Heart right ventricle (tissue), 16 donors: ENCODE data around the gene ARRDC5. TPM values are rescaled to one million over a fixed set of nuclear protein-coding genes. Genes with fewer than 3 reads are reported as not detected.

Experiments used
- ATAC-seq, 8 donors: fragments of 200-7000 bp; cut with Tn5 transposase; one replicate each; pipeline ENCODE4 v1.9.1; 2020; ENCODE audit warnings: mild to moderate bottlenecking in 8 of 8, moderate library complexity in 8 of 8, moderate number of reproducible peaks in 1 of 8
- DNase-seq, 2 donors: peaks; one replicate each; pipeline ENCODE4 v3.0.0-alpha.2; 2020
- H3K27ac ChIP-seq, 10 donors: fragments of 200-600 bp; sonication (generic) in 2 of 10; one replicate each; pipeline versions ENCODE4 v1.5.0 to v1.8.0; 2020 to 2022; ENCODE audit warnings: mild to moderate bottlenecking in 3 of 10
- H3K27me3 ChIP-seq, 7 donors: fragments of 200-600 bp; one replicate each; pipeline ENCODE4 v1.8.0; 2021 to 2022; ENCODE audit warnings: mild to moderate bottlenecking in 2 of 7
- H3K36me3 ChIP-seq, 9 donors: fragments of 200-600 bp; sonication (generic) in 1 of 9; one replicate each; pipeline versions ENCODE4 v1.5.0 to v1.8.0; 2020 to 2022; ENCODE audit warnings: mild to moderate bottlenecking in 2 of 9
- H3K4me1 ChIP-seq, 9 donors: fragments of 200-600 bp; sonication (generic) in 1 of 9; one replicate each; pipeline versions ENCODE4 v1.5.0 to v1.8.0; 2020 to 2022; ENCODE audit warnings: mild to moderate bottlenecking in 4 of 9
- H3K4me3 ChIP-seq, 10 donors: fragments of 200-600 bp; sonication (generic) in 2 of 10; one replicate each; pipeline versions ENCODE4 v1.5.0 to v1.8.0; 2020 to 2022; ENCODE audit warnings: mild to moderate bottlenecking in 7 of 10, moderate library complexity in 2 of 10
- H3K9me3 ChIP-seq, 11 donors: fragments of 200-600 bp in 10 of 11; sonication (generic) in 2 of 11; one replicate each; pipeline versions ENCODE4 v1.5.0 to v1.8.0; 2013 to 2022; ENCODE audit warnings: mild to moderate bottlenecking in 2 of 11, control low read depth in 1 of 11, moderate library complexity in 1 of 11
- WGBS, 2 donors: extraction: QIAGEN DNeasy Blood & Tissue Kit; methylation state at CpG; one replicate each; pipeline ENCODE4 v1.1.7; 2013; ENCODE audit warnings: inconsistent platforms in 1 of 2; 5-methylcytosine and 5-hydroxymethylcytosine counted together
- intact Hi-C, 10 donors: fragments of 100-400 bp; cut with DNase I; formaldehyde crosslinking; loops; one replicate each; pipeline versions ENCODE4 v1.11.1 to v1.14.2; 2022
- polyA plus RNA-seq, 2 donors: library from polyadenylated mRNA; stranded (reverse); fragments of 200-250 nt; gene quantifications; one replicate each; pipeline ENCODE4 v1.2.3, GENCODE V29; 2013
- total RNA-seq, 10 donors: library from RNA; stranded (reverse); fragmentation: NEBNext Ultra II Directional in 3 of 10; extraction: Animal tissue kit (Norgen Biotek cat#: 25700) in 3 of 10; gene quantifications; one replicate each; pipeline versions ENCODE4 v1.2.1 to v1.2.4, GENCODE V29; 2021 to 2023
- TF ChIP-seq, protein P1 (sequence below), 9 donors: fragments of 200-600 bp; sonication (generic) in 2 of 9; IDR thresholded peaks; one replicate each; pipeline versions ENCODE4 v1.5.0 to v1.8.0; 2021 to 2022; ENCODE audit warnings: antibody characterized with exemption in 9 of 9, mild to moderate bottlenecking in 5 of 9, moderate library complexity in 1 of 9
- donor health status: Arrhythmogenic right ventricular cardiomyopathy.
- donor health status: ischemic (EF 13 %, LVEDD 7.1; RV severe dilation, severe dysfunction).
- donor health status: healthy with polysubstance abuse.
- donor health status: DM: no; HTN: yes; CAD: no.
- donor health status: DM: no; HTN: no; CAD: no.
- donor health status: ischemic (EF 25% LVEDD 6.9; RV normal size, moderate dysfunction).
- donor health status: ischemic (EF 25% LVEDD 5.7; RV mildly dilated, moderate dysfunction).
- donor health status: healthy.
- donor health status: DM: yes; HTN: yes; CAD: no.
- donor health status: Ischemic cardiomyopathy.
- donor health status: ischemic (EF 35%, LVEDD 5.7; RV mildly dilated, moderate dysfunction).
- donor health status: nonischemic (EF 11% LVEDD 7.7; RV severe dilation, severe dysfunction).
- donor health status: DM: yes; HTN: yes; CAD: no.
- donor health status: PGD.
- donor health status: ischemic (EF 29% LVEDD 5.4; RV normal size, mild dysfunction).
- donor health status: nonischemic (EF 23%, LVEDD 6.1; RV moderate dilation, normal function).

Gene ARRDC5
- total and polyA plus RNA-seq, 12 donors, result 0.01 to 0.21 TPM; not detected in 10

DNA sequence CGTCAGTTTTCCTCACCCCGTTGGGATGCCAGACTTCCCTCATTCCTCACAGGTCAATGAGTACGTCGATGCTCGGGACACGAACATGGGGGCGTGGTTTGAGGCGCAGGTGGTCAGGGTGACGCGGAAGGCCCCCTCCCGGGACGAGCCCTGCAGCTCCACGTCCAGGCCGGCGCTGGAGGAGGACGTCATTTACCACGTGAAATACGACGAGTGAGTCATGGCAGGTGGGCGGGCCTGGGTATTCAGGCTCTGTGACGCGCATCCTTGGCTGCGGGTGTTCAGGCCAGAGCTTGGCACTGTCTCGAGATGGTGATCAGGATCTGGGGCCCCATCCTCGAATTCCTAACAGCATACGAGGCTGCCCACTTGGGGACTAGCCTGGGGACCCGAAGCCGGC lies 28.0 kb upstream of the ARRDC5 start:
- Histone ChIP-seq H3K9me3 (no peaks in the 10 kb centered on the region), H3K4me1 (no peaks in the 10 kb centered on the region), H3K27ac (no peak overlapping the region), H3K27me3 (no peaks in the 10 kb centered on the region), H3K36me3 (peaks cover 0 to 26% (median 0%) of the 10 kb centered on the region in 9 donors), H3K4me3 (no peak overlapping the region)
- no peak for DNase-seq
- TF ChIP-seq, protein P1, sequence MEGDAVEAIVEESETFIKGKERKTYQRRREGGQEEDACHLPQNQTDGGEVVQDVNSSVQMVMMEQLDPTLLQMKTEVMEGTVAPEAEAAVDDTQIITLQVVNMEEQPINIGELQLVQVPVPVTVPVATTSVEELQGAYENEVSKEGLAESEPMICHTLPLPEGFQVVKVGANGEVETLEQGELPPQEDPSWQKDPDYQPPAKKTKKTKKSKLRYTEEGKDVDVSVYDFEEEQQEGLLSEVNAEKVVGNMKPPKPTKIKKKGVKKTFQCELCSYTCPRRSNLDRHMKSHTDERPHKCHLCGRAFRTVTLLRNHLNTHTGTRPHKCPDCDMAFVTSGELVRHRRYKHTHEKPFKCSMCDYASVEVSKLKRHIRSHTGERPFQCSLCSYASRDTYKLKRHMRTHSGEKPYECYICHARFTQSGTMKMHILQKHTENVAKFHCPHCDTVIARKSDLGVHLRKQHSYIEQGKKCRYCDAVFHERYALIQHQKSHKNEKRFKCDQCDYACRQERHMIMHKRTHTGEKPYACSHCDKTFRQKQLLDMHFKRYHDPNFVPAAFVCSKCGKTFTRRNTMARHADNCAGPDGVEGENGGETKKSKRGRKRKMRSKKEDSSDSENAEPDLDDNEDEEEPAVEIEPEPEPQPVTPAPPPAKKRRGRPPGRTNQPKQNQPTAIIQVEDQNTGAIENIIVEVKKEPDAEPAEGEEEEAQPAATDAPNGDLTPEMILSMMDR (IDR thresholded peaks at IDR 0.05), result no peak
- 93 to 95% methylated on average over 28 of the region's 28 CpGs for WGBS, 2 donors
- ATAC-seq, result no peak
- intact Hi-C loops, result no loop called here

GRCh38 chr19:4929186-4929585 lies 26.5 kb upstream of the ARRDC5 start:
- DNase-seq (no peak), ATAC-seq (no peak)
- H3K36me3 ChIP-seq, result peaks cover 0 to 26% (median 0%) of the 10 kb centered on the region in 9 donors
- TF ChIP-seq, protein P1 (IDR thresholded peaks at IDR 0.05), result no peak
- no peaks in the 10 kb centered on the region for H3K9me3 ChIP-seq
- H3K27ac ChIP-seq, result no peak overlapping the region
- WGBS, 2 donors, result 94% methylated on average over 22 of the region's 22 CpGs
- intact Hi-C loops, result no loop called here
- H3K4me1 ChIP-seq, result no peaks in the 10 kb centered on the region
- no peak overlapping the region for H3K4me3 ChIP-seq
- H3K27me3 ChIP-seq, result no peaks in the 10 kb centered on the region

- Histone ChIP-seq H3K4me3 (no peak overlapping the region), H3K9me3 (no peaks in the 10 kb centered on the region), H3K4me1 (peaks cover 0 to 11% (median 0%) of the 10 kb centered on the region in 9 donors), H3K27me3 (no peaks in the 10 kb centered on the region), H3K36me3 (peaks cover 0 to 5% (median 0%) of the 10 kb centered on the region in 9 donors), H3K27ac (no peak overlapping the region)
- 92 to 94% methylated on average over 21 of the region's 21 CpGs for WGBS, 2 donors
- no peak for ATAC-seq
- TF ChIP-seq, protein P1 (IDR thresholded peaks at IDR 0.05), result no peak
- DNase-seq, result no peak
- intact Hi-C loops, result no loop called here
Measured at GRCh38 chr19:4923276-4923747, 20.6 kb upstream of the ARRDC5 start.

- intact Hi-C loops, result no loop called here
- Histone ChIP-seq H3K27ac (peak overlapping the region in 1 of 10 donors; percentile 56), H3K27me3 (no peaks in the 10 kb centered on the region), H3K36me3 (peaks cover 0 to 5% (median 0%) of the 10 kb centered on the region in 9 donors), H3K4me3 (no peak overlapping the region), H3K9me3 (no peaks in the 10 kb centered on the region), H3K4me1 (peaks cover 0 to 11% (median 0%) of the 10 kb centered on the region in 9 donors)
- 87 to 89% methylated on average over 22 of the region's 22 CpGs for WGBS, 2 donors
- TF ChIP-seq, protein P1 (IDR thresholded peaks at IDR 0.05), result no peak
- DNase-seq (no peak), ATAC-seq (no peak)
Measured at GRCh38 chr19:4922530-4923275, 20.0 kb upstream of the ARRDC5 start.
